H1 (cell line): ENCODE measurements around the gene MATK. TPM values are rescaled to one million over a fixed set of nuclear protein-coding genes. Genes with fewer than 3 reads are reported as not detected.
A peak's percentile ranks its signal among the peaks of the same experiment; 100 is the strongest.

ENCODE experiments used
- CHD2 ChIP-seq: IDR thresholded peaks from 2 replicates; pipeline ENCODE4 v1.6.1; 2012; ENCODE audit warnings: low read length, improper control_type of control experiment
- GTF2F1 ChIP-seq: IDR thresholded peaks from 2 replicates; pipeline ENCODE4 v1.6.1; 2012; ENCODE audit warnings: low read depth, low read length, improper control_type of control experiment, borderline replicate concordance
- HDAC2 ChIP-seq, 2 experiments: fragments of 300-600 bp in 1 of 2; sonication (generic) in 1 of 2; IDR thresholded peaks; 2 replicates each; pipeline ENCODE4 v1.6.1; 2011 to 2012; ENCODE audit warnings: low read depth in 2 of 2, low read length in 2 of 2, mild to moderate bottlenecking in 2 of 2, moderate library complexity in 2 of 2, borderline replicate concordance in 1 of 2, inconsistent platforms in 1 of 2
- JUND ChIP-seq: IDR thresholded peaks from 2 replicates; pipeline ENCODE4 v1.6.1; 2011; ENCODE audit warnings: mild to moderate bottlenecking, improper control_type of control experiment, low read length
- KDM4A ChIP-seq: IDR thresholded peaks from one replicate; pipeline ENCODE4 v1.7.1; 2012; ENCODE audit warnings: low read depth, mild to moderate bottlenecking, moderate library complexity, low read length, inconsistent platforms; ENCODE audit not compliant: severe bottlenecking
- POLR2AphosphoS5 ChIP-seq: IDR thresholded peaks from 2 replicates; pipeline ENCODE4 v1.6.1; 2011; ENCODE audit warnings: low read depth, low read length
- RBBP5 ChIP-seq: IDR thresholded peaks from 2 replicates; pipeline ENCODE4 v1.7.1; 2012; ENCODE audit warnings: low read depth, mild to moderate bottlenecking, inconsistent platforms, low read length, moderate library complexity, borderline replicate concordance
- SP4 ChIP-seq: IDR thresholded peaks from 2 replicates; pipeline ENCODE4 v1.6.1; 2012; ENCODE audit warnings: low read length, inconsistent platforms
- YY1 ChIP-seq: IDR thresholded peaks from 2 replicates; pipeline ENCODE4 v1.6.1; 2011; ENCODE audit warnings: low read depth, mild to moderate bottlenecking, low read length
- polyA plus RNA-seq, 7 experiments: library from polyadenylated mRNA; depleted of rRNA in 3 of 7; stranded (reverse) in 5 of 7; unstranded in 2 of 7; fragments of >200 nt in 5 of 7; fragments of 200-250 nt in 2 of 7; gene quantifications; 1 replicate in 5 of 7; 2 replicates in 1 of 7; 4 replicates in 1 of 7; pipeline versions ENCODE4 v1.2.1 to v1.2.3, GENCODE V29; 2011 to 2013; ENCODE audit warnings: missing spikeins in 2 of 7, mixed read lengths in 2 of 7
- total RNA-seq: library from RNA; stranded (reverse); fragmentation: NEBNext Ultra II Directional; extraction: Animal tissue kit (Norgen Biotek cat#: 25700); gene quantifications from 2 replicates; pipeline ENCODE4 v1.2.1, GENCODE V29; 2021
- TF ChIP-seq, protein P1 (sequence below): fragments of 300-600 bp; sonication (generic); IDR thresholded peaks from 2 replicates; pipeline ENCODE4 v1.7.1; 2012; ENCODE audit warnings: low read length, moderate library complexity, mild to moderate bottlenecking, inconsistent platforms; ENCODE audit not compliant: insufficient replicate concordance

MATK gene
- total and polyA plus RNA-seq, 2 of the 8 experiments (the other 6 are each of a cell fraction or from before 2014, with no cell fraction given): 20.5 to 21.4 TPM

DNA sequence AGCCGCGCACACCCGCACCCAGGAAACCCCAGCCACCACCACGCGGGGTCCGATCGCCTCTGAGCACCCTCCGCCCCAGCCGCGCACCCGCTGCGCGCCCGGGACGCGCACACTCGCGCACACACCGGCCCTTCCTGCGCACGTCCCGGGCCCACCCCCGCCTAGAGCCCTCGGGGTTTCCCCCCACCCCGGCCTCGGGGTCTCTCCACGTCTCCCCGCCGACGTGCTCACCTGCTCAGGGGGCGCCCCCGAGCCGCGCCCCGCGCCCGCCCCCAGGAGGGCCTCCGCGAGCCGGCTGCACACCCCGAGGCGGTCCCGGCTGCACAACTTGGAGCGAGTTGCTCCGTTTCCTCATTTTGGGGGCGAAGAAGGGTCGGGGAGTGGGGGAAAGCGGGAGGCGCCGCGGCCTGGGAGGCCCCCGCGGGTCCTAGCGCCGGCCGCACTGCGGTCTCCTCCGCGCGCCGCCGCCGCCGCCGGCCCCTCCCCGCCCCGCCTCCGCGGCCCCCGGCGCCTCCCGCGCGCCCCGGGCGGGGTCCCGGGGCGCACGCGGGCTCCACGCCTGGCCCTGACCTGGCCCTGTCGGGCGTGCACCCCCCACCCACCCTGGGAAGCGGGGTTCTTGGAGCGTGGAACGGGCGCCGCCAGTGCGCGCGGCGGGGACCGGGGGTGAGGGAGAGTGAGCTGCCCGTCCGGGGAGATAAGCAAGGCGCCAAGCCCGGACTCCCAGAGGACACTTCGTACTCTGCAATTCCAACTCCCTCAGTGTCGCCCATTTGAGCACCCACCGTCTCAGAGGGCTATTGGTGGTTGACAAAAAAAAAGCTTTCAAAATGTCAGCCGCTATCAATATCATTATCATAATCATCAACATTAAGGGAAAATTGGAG is at the start of gene MATK (continued):
- TF ChIP-seq KDM4A (peak; percentile 72), JUND (no peak), SP4 (no peak), POLR2AphosphoS5 (no peak), CHD2 (no peak), RBBP5 (no peak), GTF2F1 (no peak), HDAC2 (IDR thresholded peaks at IDR 0.05; ENCODE audit: borderline replicate concordance in 1 of 2, low read depth in 2 of 2, low read length in 2 of 2) (peak in 1 of 2 experiments; percentile 95; a peak in 2 of 4 replicates), YY1 (no peak)
- TF ChIP-seq, protein P1, sequence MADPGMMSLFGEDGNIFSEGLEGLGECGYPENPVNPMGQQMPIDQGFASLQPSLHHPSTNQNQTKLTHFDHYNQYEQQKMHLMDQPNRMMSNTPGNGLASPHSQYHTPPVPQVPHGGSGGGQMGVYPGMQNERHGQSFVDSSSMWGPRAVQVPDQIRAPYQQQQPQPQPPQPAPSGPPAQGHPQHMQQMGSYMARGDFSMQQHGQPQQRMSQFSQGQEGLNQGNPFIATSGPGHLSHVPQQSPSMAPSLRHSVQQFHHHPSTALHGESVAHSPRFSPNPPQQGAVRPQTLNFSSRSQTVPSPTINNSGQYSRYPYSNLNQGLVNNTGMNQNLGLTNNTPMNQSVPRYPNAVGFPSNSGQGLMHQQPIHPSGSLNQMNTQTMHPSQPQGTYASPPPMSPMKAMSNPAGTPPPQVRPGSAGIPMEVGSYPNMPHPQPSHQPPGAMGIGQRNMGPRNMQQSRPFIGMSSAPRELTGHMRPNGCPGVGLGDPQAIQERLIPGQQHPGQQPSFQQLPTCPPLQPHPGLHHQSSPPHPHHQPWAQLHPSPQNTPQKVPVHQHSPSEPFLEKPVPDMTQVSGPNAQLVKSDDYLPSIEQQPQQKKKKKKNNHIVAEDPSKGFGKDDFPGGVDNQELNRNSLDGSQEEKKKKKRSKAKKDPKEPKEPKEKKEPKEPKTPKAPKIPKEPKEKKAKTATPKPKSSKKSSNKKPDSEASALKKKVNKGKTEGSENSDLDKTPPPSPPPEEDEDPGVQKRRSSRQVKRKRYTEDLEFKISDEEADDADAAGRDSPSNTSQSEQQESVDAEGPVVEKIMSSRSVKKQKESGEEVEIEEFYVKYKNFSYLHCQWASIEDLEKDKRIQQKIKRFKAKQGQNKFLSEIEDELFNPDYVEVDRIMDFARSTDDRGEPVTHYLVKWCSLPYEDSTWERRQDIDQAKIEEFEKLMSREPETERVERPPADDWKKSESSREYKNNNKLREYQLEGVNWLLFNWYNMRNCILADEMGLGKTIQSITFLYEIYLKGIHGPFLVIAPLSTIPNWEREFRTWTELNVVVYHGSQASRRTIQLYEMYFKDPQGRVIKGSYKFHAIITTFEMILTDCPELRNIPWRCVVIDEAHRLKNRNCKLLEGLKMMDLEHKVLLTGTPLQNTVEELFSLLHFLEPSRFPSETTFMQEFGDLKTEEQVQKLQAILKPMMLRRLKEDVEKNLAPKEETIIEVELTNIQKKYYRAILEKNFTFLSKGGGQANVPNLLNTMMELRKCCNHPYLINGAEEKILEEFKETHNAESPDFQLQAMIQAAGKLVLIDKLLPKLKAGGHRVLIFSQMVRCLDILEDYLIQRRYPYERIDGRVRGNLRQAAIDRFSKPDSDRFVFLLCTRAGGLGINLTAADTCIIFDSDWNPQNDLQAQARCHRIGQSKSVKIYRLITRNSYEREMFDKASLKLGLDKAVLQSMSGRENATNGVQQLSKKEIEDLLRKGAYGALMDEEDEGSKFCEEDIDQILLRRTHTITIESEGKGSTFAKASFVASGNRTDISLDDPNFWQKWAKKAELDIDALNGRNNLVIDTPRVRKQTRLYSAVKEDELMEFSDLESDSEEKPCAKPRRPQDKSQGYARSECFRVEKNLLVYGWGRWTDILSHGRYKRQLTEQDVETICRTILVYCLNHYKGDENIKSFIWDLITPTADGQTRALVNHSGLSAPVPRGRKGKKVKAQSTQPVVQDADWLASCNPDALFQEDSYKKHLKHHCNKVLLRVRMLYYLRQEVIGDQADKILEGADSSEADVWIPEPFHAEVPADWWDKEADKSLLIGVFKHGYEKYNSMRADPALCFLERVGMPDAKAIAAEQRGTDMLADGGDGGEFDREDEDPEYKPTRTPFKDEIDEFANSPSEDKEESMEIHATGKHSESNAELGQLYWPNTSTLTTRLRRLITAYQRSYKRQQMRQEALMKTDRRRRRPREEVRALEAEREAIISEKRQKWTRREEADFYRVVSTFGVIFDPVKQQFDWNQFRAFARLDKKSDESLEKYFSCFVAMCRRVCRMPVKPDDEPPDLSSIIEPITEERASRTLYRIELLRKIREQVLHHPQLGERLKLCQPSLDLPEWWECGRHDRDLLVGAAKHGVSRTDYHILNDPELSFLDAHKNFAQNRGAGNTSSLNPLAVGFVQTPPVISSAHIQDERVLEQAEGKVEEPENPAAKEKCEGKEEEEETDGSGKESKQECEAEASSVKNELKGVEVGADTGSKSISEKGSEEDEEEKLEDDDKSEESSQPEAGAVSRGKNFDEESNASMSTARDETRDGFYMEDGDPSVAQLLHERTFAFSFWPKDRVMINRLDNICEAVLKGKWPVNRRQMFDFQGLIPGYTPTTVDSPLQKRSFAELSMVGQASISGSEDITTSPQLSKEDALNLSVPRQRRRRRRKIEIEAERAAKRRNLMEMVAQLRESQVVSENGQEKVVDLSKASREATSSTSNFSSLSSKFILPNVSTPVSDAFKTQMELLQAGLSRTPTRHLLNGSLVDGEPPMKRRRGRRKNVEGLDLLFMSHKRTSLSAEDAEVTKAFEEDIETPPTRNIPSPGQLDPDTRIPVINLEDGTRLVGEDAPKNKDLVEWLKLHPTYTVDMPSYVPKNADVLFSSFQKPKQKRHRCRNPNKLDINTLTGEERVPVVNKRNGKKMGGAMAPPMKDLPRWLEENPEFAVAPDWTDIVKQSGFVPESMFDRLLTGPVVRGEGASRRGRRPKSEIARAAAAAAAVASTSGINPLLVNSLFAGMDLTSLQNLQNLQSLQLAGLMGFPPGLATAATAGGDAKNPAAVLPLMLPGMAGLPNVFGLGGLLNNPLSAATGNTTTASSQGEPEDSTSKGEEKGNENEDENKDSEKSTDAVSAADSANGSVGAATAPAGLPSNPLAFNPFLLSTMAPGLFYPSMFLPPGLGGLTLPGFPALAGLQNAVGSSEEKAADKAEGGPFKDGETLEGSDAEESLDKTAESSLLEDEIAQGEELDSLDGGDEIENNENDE: no peak
